Omental fat pad (tissue), 4 donors: ENCODE data around the gene MS4A6A. TPM values are rescaled to one million over a fixed set of nuclear protein-coding genes. Genes with fewer than 3 reads are reported as not detected.

ENCODE experiments used
- ATAC-seq: fragments of 150-250 bp; one replicate; pipeline ENCODE4 v1.9.1; 2016; ENCODE audit warnings: mild to moderate bottlenecking, moderate library complexity; ENCODE audit not compliant: low FRiP score
- DNase-seq: peaks from one replicate; pipeline ENCODE4 v3.0.0-alpha.2; 2019; ENCODE audit warnings: low spot score
- total RNA-seq, 4 donors: library from RNA; depleted of rRNA; stranded (reverse); fragments of >200 nt; gene quantifications; one replicate each; pipeline ENCODE4 v1.1.0, GENCODE V29; 2016
- TF ChIP-seq, protein P1 (sequence below), 3 donors: fragments of 450-650 bp; IDR thresholded peaks; one replicate each; pipeline ENCODE4 v1.5.1; 2016 to 2017; ENCODE audit warnings: antibody characterized with exemption in 3 of 3, mild to moderate bottlenecking in 3 of 3, moderate library complexity in 2 of 3

MS4A6A gene
- total RNA-seq, 4 donors from 2014 or later: 167 to 239 (median 219) TPM

DNA sequence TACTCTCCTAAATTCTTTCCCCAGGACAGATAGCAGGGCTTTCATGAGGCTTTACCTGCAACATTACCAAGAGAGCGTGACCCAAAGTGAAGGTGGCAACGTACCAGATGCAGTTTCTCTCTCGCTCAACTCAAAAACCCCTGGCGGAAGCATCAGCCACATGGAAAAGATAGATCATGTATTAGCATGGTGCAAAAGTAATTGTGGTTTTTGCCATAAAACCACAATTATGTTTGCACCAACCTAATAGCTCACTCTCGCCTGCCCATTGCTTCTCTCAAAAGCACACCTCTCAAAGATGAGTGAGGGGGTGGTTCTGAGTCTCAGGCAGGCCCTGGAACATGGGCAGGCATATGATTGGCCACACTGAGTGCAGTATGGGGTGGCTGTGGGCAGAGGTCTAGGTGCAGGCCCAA lies 7.0 kb downstream of the MS4A6A start:
- no peak for DNase-seq
- TF ChIP-seq, protein P1, sequence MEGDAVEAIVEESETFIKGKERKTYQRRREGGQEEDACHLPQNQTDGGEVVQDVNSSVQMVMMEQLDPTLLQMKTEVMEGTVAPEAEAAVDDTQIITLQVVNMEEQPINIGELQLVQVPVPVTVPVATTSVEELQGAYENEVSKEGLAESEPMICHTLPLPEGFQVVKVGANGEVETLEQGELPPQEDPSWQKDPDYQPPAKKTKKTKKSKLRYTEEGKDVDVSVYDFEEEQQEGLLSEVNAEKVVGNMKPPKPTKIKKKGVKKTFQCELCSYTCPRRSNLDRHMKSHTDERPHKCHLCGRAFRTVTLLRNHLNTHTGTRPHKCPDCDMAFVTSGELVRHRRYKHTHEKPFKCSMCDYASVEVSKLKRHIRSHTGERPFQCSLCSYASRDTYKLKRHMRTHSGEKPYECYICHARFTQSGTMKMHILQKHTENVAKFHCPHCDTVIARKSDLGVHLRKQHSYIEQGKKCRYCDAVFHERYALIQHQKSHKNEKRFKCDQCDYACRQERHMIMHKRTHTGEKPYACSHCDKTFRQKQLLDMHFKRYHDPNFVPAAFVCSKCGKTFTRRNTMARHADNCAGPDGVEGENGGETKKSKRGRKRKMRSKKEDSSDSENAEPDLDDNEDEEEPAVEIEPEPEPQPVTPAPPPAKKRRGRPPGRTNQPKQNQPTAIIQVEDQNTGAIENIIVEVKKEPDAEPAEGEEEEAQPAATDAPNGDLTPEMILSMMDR (IDR thresholded peaks at IDR 0.05): no peak
- ATAC-seq: no peak

DNA sequence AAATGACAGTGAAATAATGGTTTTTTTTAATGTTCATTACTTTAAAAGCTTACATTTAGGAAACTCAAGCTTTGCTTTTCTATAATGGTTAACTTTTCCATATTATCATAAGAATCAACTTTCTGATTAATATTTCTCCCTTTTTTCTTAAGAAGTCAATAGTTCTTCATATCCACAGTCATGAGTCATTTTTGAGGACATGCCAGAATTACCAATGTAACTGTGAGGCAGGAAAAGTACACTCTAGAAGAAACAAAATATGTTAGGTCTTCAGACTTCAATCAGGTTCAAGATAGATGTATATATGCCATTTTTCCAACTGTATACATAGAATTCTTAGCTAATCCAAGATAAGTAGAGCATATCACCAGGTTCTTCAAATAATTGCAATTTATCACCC lies 10.9 kb downstream of the MS4A6A start:
- no peak for ATAC-seq

DNA sequence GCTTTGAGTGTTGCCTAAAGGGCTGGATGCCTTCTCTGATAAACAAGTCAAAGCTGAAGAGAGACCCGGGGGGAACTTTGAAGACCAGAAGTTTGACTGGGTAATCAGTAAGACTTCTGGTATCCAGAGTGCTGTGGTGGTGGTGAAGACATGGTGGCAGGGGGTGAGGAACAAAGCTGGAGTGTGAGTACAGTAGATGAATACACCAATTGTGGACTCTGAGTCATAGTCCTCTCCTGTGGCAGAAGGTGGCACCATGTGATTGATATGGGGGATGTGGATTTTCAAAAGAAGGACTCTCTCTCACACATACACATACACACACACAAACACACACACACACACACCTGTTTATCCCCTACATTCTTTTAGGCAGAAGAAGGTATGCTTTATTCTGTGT lies 12.3 kb downstream of the MS4A6A start:
- no peak for ATAC-seq
- TF ChIP-seq, protein P1 (IDR thresholded peaks at IDR 0.05): no peak
- DNase-seq: no peak

More for the DNA sequence above, 10.9 kb downstream of the MS4A6A start:
- TF ChIP-seq, protein P1 (IDR thresholded peaks at IDR 0.05): no peak
- DNase-seq: no peak

DNA sequence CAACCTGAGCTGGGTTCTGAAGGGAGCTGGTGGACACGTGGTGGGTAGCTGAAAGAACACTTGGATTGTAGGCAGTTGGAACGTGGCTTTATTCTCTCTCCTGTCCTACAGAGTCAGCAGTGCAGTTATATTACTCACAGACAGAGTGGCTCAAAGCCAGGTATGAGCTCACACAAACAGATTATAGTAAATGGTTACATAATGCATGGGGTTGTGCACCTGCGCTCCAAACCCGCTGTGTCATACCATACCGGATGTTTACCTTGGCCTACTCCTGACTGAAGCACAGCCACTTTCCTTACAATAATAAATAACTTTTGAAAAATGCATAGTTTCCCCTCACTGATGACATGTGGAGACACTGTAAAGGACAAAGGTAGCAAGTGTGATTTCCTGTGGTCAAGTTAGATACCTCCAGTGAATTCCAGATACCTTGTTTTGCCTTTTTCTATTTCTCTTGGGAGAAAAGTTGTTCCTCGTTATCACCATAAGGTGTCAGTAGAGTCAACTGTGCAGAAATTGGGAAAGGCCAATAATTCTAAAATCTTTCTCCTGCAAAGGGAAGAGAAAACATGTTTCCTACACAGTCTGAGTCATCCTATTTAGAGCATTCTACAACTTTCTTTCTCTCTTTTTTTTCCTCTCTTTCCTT lies 13.5 kb downstream of the MS4A6A start:
- DNase-seq (no peak), ATAC-seq (no peak)
- TF ChIP-seq, protein P1 (IDR thresholded peaks at IDR 0.05): no peak

GRCh38 chr11:60168306-60168705 lies 14.6 kb downstream of the MS4A6A start:
- TF ChIP-seq, protein P1 (IDR thresholded peaks at IDR 0.05): no peak
- ATAC-seq: no peak
- no peak for DNase-seq

GRCh38 chr11:60165951-60166350 lies 16.9 kb downstream of the MS4A6A start:
- no peak for ATAC-seq
- TF ChIP-seq, protein P1 (IDR thresholded peaks at IDR 0.05): no peak

GRCh38 chr11:60165538-60165937 lies 17.3 kb downstream of the MS4A6A start:
- no peak for ATAC-seq
- DNase-seq: no peak
- TF ChIP-seq, protein P1 (IDR thresholded peaks at IDR 0.05): no peak

More at GRCh38 chr11:60165951-60166350, 16.9 kb downstream of the MS4A6A start:
- DNase-seq: no peak
